ENCODE data around the gene DNAJC2. TPM values are rescaled to one million over a fixed set of nuclear protein-coding genes. Genes with fewer than 3 reads are reported as not detected.

DNAJC2 gene
- total and polyA plus RNA-seq, 2 experiments from 2014 or later = 40.1 to 168 TPM

- H3K9me3 Mint-ChIP-seq = no peaks in the 10 kb centered on the region
- no peaks in the 10 kb centered on the region for H4K20me1 ChIP-seq (replicated peaks; ENCODE audit: insufficient read depth)
- no peaks in the 10 kb centered on the region for H3K4me1 ChIP-seq (ENCODE audit: insufficient read depth)
- DNase-seq (ENCODE audit: low spot score) (no peak), ATAC-seq (no peak)
- H3K9me2 ChIP-seq (ENCODE audit: insufficient read depth) = peaks cover 4% of the 10 kb centered on the region
- no peaks in the 10 kb centered on the region for H3F3A ChIP-seq (replicated peaks; ENCODE audit: low read depth)
- H3K27me3 ChIP-seq (ENCODE audit: insufficient read depth) = no peaks in the 10 kb centered on the region
- no peak overlapping the region for H3K4me2 ChIP-seq
- no peak overlapping the region for H3K27ac ChIP-seq (ENCODE audit: low read depth)
- no peak for TF ChIP-seq ETS1 (IDR thresholded peaks at IDR 0.05)
- TF ChIP-seq EZH2 (IDR thresholded peaks at IDR 0.05; ENCODE audit: low read depth, unreplicated experiment) = no peak
- no peak for TF ChIP-seq ZNF114 (CRISPR knock-in tag; IDR thresholded peaks at IDR 0.05)
- no peak for TF ChIP-seq CREB1 (CRISPR knock-in tag; IDR thresholded peaks at IDR 0.05; ENCODE audit: low read depth)
- TF ChIP-seq JUNB (IDR thresholded peaks at IDR 0.05; ENCODE audit: unreplicated experiment) = no peak
- TF ChIP-seq REST (IDR thresholded peaks at IDR 0.05; ENCODE audit: unreplicated experiment) = no peak
- TF ChIP-seq POLR2AphosphoS5 (IDR thresholded peaks at IDR 0.05; ENCODE audit: low read depth) = no peak
- TF ChIP-seq, protein P1, sequence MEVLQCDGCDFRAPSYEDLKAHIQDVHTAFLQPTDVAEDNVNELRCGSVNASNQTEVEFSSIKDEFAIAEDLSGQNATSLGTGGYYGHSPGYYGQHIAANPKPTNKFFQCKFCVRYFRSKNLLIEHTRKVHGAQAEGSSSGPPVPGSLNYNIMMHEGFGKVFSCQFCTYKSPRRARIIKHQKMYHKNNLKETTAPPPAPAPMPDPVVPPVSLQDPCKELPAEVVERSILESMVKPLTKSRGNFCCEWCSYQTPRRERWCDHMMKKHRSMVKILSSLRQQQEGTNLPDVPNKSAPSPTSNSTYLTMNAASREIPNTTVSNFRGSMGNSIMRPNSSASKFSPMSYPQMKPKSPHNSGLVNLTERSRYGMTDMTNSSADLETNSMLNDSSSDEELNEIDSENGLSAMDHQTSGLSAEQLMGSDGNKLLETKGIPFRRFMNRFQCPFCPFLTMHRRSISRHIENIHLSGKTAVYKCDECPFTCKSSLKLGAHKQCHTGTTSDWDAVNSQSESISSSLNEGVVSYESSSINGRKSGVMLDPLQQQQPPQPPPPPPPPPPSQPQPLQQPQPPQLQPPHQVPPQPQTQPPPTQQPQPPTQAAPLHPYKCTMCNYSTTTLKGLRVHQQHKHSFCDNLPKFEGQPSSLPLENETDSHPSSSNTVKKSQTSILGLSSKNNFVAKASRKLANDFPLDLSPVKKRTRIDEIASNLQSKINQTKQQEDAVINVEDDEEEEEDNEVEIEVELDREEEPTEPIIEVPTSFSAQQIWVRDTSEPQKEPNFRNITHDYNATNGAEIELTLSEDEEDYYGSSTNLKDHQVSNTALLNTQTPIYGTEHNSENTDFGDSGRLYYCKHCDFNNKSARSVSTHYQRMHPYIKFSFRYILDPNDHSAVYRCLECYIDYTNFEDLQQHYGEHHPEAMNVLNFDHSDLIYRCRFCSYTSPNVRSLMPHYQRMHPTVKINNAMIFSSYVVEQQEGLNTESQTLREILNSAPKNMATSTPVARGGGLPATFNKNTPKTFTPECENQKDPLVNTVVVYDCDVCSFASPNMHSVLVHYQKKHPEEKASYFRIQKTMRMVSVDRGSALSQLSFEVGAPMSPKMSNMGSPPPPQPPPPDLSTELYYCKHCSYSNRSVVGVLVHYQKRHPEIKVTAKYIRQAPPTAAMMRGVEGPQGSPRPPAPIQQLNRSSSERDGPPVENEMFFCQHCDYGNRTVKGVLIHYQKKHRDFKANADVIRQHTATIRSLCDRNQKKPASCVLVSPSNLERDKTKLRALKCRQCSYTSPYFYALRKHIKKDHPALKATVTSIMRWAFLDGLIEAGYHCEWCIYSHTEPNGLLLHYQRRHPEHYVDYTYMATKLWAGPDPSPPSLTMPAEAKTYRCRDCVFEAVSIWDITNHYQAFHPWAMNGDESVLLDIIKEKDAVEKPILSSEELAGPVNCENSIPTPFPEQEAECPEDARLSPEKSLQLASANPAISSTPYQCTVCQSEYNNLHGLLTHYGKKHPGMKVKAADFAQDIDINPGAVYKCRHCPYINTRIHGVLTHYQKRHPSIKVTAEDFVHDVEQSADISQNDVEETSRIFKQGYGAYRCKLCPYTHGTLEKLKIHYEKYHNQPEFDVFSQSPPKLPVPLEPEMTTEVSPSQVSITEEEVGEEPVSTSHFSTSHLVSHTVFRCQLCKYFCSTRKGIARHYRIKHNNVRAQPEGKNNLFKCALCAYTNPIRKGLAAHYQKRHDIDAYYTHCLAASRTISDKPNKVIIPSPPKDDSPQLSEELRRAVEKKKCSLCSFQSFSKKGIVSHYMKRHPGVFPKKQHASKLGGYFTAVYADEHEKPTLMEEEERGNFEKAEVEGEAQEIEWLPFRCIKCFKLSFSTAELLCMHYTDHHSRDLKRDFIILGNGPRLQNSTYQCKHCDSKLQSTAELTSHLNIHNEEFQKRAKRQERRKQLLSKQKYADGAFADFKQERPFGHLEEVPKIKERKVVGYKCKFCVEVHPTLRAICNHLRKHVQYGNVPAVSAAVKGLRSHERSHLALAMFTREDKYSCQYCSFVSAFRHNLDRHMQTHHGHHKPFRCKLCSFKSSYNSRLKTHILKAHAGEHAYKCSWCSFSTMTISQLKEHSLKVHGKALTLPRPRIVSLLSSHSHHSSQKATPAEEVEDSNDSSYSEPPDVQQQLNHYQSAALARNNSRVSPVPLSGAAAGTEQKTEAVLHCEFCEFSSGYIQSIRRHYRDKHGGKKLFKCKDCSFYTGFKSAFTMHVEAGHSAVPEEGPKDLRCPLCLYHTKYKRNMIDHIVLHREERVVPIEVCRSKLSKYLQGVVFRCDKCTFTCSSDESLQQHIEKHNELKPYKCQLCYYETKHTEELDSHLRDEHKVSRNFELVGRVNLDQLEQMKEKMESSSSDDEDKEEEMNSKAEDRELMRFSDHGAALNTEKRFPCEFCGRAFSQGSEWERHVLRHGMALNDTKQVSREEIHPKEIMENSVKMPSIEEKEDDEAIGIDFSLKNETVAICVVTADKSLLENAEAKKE (CRISPR knock-in tag; IDR thresholded peaks at IDR 0.05) = no peak
- TF ChIP-seq NANOG (IDR thresholded peaks at IDR 0.05; ENCODE audit: borderline replicate concordance) = no peak
- TF ChIP-seq ZNF331 (CRISPR knock-in tag; IDR thresholded peaks at IDR 0.05; ENCODE audit: low read depth) = no peak
- TF ChIP-seq, protein P2, sequence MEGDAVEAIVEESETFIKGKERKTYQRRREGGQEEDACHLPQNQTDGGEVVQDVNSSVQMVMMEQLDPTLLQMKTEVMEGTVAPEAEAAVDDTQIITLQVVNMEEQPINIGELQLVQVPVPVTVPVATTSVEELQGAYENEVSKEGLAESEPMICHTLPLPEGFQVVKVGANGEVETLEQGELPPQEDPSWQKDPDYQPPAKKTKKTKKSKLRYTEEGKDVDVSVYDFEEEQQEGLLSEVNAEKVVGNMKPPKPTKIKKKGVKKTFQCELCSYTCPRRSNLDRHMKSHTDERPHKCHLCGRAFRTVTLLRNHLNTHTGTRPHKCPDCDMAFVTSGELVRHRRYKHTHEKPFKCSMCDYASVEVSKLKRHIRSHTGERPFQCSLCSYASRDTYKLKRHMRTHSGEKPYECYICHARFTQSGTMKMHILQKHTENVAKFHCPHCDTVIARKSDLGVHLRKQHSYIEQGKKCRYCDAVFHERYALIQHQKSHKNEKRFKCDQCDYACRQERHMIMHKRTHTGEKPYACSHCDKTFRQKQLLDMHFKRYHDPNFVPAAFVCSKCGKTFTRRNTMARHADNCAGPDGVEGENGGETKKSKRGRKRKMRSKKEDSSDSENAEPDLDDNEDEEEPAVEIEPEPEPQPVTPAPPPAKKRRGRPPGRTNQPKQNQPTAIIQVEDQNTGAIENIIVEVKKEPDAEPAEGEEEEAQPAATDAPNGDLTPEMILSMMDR (conservative IDR thresholded peaks at IDR 0.05; ENCODE audit: low read depth in 2 of 2) = no peak
- TF ChIP-seq STAT1 (IDR thresholded peaks at IDR 0.05; ENCODE audit: unreplicated experiment) = no peak
- TF ChIP-seq EZH2phosphoT487 (IDR thresholded peaks at IDR 0.05; ENCODE audit: unreplicated experiment) = no peak
- no peaks in the 10 kb centered on the region for H3K79me2 ChIP-seq (replicated peaks; ENCODE audit: insufficient read depth)
- no peaks in the 10 kb centered on the region for H3K27me3 Mint-ChIP-seq (ENCODE audit: insufficient read depth, low read depth, poor library complexity)
- no peaks in the 10 kb centered on the region for H3K4me1 Mint-ChIP-seq
- no peak overlapping the region for H2AFZ ChIP-seq
- no peaks in the 10 kb centered on the region for H3K36me3 Mint-ChIP-seq (ENCODE audit: low read depth)
- H3K4me3 ChIP-seq = no peak overlapping the region
- no peaks in the 10 kb centered on the region for H3K36me3 ChIP-seq (ENCODE audit: insufficient read depth)
- H3K4me3 Mint-ChIP-seq = no peak overlapping the region
- no peak overlapping the region for H3K27ac Mint-ChIP-seq
Observed at GRCh38 chr7:103388469-103389140, 44.0 kb upstream of the DNAJC2 start.
